ENCODE results near the gene FAM217B.

DNA sequence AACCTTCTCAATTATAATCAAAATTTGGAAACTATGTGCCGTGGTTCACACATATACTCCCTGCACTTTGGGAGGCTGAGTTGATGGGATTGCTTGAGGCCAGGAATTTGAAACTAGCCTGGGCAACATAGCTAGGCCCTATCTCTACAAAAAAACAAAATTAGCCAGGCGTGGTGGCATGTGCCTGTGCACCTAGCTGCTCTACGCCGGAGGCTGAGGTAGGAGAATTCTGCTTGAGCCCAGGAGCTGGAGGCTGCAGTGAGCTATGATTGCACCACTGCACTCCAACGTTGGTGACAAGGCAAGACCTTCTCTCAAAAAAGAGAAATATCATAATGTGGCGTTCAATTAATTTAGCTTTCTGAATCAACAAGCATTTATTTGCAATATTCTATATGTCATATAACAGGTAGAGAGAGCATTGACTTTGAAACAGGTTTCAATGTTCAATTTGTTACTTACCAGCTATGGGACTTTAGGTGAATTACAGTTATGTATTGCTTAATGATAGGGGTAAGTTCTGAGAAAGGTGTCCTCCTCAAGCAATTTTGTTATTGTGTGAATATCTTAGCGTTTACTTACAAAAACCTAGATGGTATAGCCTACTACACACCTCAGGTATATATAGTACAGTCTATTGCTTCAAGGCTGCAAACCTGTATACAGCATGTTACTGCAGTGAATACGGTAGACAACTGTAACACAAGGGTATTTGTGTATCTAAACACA lies 4.6 kb upstream of the FAM217B start:
- TF ChIP-seq TAF1 (IDR thresholded peaks at IDR 0.05; ENCODE audit: borderline replicate concordance, low read depth, low read length): no peak
- no peak for TF ChIP-seq POLR2A (IDR thresholded peaks at IDR 0.05; ENCODE audit: low read depth, low read length)

Data from GM12892 (cell line).